ENCODE data around the gene INAFM2. TPM values are rescaled to one million over a fixed set of nuclear protein-coding genes. Genes with fewer than 3 reads are reported as not detected.

The INAFM2 gene
- polyA plus RNA-seq, 4 donors = 14.7 to 20.0 (median 17.9) TPM

GRCh38 chr15:40286794-40287193, 36.7 kb upstream of the INAFM2 start:
- DNase-seq (ENCODE audit: low read depth in 4 of 4, low spot score in 2 of 4) = no peak

DNA sequence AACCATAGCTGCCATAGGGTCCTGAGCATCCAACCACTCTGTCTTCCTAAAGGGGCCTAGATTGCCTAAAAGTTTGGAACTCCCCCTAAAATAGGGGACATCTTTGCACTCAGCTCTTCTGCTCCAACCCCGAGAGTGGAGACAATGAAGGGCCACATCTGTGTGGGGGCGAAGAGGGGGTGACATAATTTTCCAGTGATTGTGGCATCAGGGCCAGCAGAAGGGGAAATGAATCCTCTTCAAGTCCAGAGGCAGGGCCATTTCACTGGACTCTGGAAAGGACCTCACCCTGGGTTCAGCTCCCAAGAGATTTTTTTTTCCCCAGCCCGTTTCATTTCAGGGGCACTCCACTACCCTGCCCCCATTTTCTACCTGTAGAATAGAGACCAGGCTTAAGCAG, 36.0 kb upstream of the INAFM2 start:
- no peak for DNase-seq (ENCODE audit: low read depth in 4 of 4, low spot score in 2 of 4)

DNA sequence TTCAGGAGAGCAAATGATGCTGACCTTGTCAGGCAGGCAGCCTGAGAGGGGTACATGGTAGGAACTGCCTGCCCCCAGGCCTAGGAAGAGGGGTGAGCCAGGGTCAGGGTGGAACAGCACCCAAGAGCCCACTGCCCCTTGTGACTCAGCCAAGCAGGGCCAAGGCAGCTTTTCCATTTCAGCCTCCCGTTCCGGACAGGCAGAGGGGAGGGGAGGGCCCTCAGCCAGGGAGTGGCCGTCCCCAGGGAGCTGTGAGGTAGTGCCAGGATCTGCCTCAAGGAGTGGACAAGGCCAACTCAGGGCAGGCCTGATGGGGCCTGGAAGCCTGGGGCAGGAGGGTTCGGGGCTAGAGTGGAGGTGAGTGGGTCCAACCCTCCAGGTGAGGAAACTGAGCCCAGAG, 35.5 kb upstream of the INAFM2 start:
- DNase-seq (ENCODE audit: low read depth in 4 of 4, low spot score in 2 of 4) = no peak

DNA sequence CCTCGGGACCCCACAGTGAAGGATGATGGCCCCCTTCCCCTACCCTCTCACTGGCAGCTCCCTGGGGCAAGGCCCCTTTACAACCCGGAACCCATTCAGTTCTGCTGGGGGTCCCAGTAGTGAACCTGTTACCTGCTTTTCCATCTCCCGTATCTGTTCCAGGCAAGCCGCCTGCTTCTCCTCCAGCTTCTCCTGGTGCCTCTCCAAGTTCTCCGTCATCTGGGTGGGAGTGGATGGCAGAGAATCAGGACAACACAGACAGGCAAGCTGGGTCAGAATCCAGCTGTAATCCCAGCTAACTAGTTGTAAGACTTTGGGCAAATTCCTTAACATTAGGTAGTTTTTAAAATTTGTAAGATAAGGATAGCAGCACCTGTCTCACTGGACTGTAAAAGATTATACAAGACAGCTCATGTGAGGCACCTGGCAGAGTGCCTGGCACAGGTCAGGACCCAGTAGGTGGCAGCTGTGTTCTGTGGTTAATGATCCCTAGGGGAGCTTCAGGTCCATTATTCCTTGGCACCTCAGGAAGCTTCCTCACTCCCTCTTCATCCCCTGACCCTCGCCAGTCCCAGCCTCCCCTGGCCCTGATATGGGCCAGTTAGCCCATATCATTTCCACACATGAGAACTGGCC, 34.2 kb upstream of the INAFM2 start:
- DNase-seq (ENCODE audit: low read depth in 4 of 4, low spot score in 2 of 4) = no peak

- no peak for DNase-seq (ENCODE audit: low read depth in 4 of 4, low spot score in 2 of 4)
Observed at GRCh38 chr15:40290545-40290917, 33.0 kb upstream of the INAFM2 start.

DNA sequence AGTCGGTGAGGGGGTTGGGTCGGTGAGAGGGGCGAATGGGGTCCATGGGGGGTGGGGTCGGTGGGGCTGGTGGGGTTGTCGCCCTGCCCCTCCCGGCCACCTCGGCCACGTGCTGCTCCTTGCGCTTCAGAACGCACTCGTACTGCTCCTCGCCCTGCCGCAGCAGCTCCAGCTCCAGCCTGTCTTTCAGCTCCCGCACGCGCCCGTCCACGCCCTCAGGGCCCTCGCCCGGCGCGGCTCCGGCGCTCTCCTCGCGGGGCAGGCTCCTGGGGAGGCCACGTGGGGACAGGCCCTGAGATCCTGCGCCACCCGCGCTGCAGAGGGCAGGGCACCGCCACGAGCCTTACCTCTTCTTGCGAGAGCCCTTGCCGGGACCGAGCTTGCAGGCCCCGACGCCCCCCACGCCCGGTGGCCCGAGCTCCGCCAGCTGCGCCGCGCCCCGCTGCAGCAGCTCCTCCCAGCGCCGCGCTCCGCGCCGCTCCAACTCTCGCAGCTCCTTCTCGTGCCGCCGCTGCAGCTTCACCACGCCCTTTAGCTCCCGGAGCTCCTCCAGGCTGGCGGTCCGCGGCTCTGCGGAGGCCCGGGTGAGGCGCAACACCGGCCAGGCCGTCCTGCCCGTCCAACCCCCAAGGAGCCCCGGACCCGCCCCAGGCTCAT, 32.4 kb upstream of the INAFM2 start:
- DNase-seq (ENCODE audit: low read depth in 4 of 4, low spot score in 2 of 4) = no peak

DNA sequence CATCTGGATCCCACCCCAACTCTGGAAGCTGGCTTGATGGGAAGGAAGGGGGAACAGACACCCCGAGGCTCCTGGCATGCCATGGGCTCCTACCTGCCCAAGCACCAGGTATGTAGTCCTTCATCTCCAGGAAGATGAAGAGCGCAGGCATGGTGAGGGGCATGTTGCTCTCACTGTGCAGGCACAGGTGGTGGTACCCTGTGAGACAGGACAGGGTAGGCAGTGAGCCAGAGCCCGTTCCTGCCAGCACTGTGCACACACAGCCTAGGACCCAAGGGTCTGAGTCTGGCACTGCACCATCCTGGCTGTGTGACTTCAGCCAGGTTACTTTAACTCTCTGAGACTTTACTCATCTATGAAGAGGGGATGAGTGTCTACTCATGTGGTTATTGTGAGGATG, 31.2 kb upstream of the INAFM2 start:
- DNase-seq (ENCODE audit: low read depth in 4 of 4, low spot score in 2 of 4) = no peak

- no peak for DNase-seq (ENCODE audit: low read depth in 4 of 4, low spot score in 2 of 4)
Observed at GRCh38 chr15:40293006-40293405, 30.5 kb upstream of the INAFM2 start.

GRCh38 chr15:40293905-40294895, 29.3 kb upstream of the INAFM2 start:
- no peak for DNase-seq (ENCODE audit: low read depth in 4 of 4, low spot score in 2 of 4)

GRCh38 chr15:40295297-40295696, 28.2 kb upstream of the INAFM2 start:
- DNase-seq (ENCODE audit: low read depth in 4 of 4, low spot score in 2 of 4) = no peak

DNA sequence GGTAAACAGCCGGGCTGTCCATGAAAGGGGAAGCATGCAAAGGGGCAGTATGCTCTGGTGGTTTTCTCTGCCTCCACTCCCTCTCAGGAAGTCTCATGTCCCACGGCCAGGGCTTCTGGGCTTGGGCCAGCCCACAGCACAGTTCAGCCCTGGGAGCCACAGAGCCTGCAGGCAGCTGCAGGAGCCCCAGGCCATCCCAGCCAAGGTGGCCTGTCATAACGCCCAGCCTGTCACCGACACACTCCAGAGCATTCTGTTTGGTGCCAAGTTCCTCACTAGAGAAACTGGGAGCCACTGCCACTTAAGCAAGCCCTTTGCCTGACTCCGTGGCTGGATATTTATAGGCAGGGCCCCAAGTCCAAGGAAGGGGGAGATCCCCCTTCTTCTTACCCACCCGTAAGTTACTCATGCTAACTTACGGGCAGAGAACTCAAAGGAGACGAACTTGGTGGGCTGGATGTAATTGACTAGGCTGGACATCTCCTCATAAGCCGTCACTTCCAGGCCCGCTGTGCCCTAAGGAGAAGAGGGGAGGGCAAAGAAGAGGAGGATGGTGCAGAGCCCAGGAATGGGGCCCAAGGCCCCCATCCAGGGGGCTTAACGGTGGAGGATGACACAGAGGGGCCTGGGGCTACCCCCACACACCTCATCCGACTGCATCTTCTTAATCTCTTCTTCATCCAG, 27.5 kb upstream of the INAFM2 start:
- DNase-seq (ENCODE audit: low read depth in 4 of 4, low spot score in 2 of 4) = no peak

GRCh38 chr15:40296561-40297230, 26.8 kb upstream of the INAFM2 start:
- no peak for DNase-seq (ENCODE audit: low read depth in 4 of 4, low spot score in 2 of 4)

DNA sequence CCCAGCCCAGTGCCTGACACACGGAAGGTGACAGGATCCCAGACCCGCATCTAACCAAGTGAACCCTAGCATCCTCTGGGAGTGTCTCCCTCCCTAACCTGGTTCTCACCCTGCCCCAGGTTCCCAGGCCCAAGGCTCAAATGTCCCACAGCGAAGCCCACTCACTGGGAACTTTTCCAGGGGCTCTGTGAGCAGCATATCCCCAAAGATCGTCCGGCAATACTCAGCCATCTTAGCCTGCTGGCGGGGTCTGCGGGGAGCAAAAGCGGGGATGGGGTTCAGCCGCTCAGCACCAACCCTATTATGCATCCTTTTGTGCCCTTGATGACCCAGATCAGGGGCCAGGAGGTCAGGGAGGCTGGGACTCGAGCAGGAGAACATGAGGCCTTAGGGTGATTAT, 26.1 kb upstream of the INAFM2 start:
- no peak for DNase-seq (ENCODE audit: low read depth in 4 of 4, low spot score in 2 of 4)

DNA sequence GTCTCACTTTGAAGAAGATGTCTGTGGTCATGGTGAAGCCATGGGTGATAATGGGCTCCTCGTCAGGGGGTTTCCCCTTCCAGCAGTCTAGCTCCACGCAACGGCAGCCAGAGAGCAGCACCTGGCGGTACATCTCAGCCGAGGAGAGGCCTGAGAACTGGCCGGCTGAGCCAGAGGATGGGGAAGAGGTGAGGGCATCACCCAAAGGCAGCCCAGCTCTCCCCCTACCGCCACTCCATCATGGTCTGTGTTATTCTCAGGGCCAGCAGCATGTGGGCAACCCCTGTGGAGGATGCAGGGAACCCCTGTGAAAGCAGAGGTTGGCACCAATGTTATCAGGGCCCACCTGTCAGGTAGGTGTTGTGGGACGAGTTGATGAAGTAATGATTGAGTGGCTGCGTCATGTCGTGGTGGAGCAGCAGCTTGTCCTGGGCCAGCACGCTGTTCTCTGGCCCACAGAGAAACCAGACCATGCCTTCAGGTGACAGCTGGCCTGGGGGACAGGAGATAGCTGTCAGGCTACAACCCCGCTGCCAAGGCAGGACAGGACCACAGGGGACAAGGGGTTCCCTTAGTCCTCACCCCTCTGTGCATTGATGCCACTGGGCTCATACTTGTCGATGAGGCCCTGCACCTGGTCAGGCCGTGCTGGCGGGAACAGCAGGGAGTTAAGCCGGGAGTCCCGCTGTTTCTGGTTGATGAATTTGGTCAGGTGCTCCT, 25.1 kb upstream of the INAFM2 start:
- no peak for DNase-seq (ENCODE audit: low read depth in 4 of 4, low spot score in 2 of 4)

DNA sequence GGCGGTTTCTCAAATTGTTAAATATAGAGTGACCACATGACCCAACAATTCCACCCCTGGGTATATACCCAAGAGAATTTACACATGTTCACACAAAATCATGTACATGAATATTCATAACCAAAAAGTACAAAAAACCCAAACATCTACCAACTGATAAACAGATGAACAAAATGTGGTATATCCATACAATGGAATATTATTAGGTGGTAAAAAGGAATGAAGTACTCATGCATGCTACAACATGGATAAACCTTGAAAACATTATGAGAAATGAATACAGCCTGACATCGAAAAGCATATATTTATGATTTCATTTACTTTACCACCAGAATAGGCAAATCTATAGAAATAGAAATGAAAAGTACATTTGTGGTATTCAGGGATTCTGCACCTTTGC, 23.1 kb upstream of the INAFM2 start:
- no peak for DNase-seq (ENCODE audit: low read depth in 4 of 4, low spot score in 2 of 4)

DNA sequence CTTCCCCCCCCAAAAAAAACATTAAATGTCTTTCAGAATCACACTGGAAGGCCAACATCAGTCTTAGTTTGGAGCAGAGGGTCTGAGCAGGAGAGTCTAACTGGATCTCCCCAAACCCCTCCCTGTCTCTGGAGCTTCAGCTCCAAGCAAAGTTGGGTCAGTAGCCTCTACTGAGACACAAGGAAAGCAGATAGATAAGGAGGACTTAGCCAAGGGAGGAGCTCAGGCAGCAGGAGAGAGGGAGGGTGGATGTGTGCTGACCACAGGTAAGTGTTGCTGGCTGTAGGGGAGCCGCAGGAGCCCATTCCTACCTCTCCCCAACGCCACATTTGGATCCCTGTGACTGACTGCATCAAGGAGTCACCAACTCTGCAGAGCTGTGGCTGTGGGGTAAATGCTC, 22.7 kb upstream of the INAFM2 start:
- DNase-seq (ENCODE audit: low read depth in 4 of 4, low spot score in 2 of 4) = no peak

GRCh38 chr15:40301467-40302179, 21.9 kb upstream of the INAFM2 start:
- no peak for DNase-seq (ENCODE audit: low read depth in 4 of 4, low spot score in 2 of 4)

GRCh38 chr15:40302288-40302886, 21.1 kb upstream of the INAFM2 start:
- no peak for DNase-seq (ENCODE audit: low read depth in 4 of 4, low spot score in 2 of 4)

DNA sequence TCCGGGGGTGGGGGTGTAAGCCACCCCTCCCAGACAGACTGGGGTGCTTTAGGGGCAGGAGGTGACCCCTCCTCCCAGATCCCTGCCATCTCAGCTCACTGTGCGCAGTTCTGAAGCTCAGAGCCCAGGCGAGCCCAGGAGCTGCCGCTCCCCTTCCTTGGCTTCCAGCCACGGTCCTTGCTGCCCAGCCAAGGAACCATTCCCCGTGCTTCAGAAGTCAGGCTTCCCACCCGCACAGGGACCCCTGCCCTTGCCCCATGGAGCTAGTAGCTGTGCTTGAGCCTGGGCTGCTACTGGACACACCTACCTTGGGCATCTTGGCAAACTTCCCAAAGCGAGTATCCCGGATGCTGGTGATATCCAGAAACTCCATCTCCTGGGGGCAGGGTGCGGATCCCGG, 20.5 kb upstream of the INAFM2 start:
- no peak for DNase-seq (ENCODE audit: low read depth in 4 of 4, low spot score in 2 of 4)

All from left renal cortex interstitium (tissue), 4 donors.